HG03558 (cell line): ENCODE results near the gene KCNQ1.

Experiments used
- ATAC-seq: cut with Tn5 transposase; IDR thresholded peaks from one replicate; pipeline ENCODE4 v1.9.1; 2021; ENCODE audit warnings: moderate number of reproducible peaks; ENCODE audit not compliant: unreplicated experiment; ENCODE audit errors: extremely low read depth

Gene KCNQ1

GRCh38 chr11:2775626-2776350 is 331.0 kb downstream of the KCNQ1 start:
- no peak for ATAC-seq

- ATAC-seq: no peak
These were observed 331.7 kb downstream of the KCNQ1 start for GRCh38 chr11:2776351-2777061.

- no peak for ATAC-seq
These were observed 332.6 kb downstream of the KCNQ1 start for GRCh38 chr11:2777386-2777785.

- ATAC-seq: no peak
These were observed 333.2 kb downstream of the KCNQ1 start for GRCh38 chr11:2777871-2778629.

- no peak for ATAC-seq
These were observed 334.1 kb downstream of the KCNQ1 start for GRCh38 chr11:2778630-2779498.

- no peak for ATAC-seq
These were observed 334.7 kb downstream of the KCNQ1 start for GRCh38 chr11:2779499-2779980.

GRCh38 chr11:2779981-2780849 is 335.4 kb downstream of the KCNQ1 start:
- ATAC-seq: no peak

- ATAC-seq: no peak
These were observed 336.1 kb downstream of the KCNQ1 start for GRCh38 chr11:2780850-2781407.

- no peak for ATAC-seq
These were observed 336.8 kb downstream of the KCNQ1 start for GRCh38 chr11:2781408-2782274.

GRCh38 chr11:2782769-2783168 is 338.0 kb downstream of the KCNQ1 start:
- ATAC-seq: no peak

GRCh38 chr11:2783536-2784082 is 338.8 kb downstream of the KCNQ1 start:
- ATAC-seq: no peak

- no peak for ATAC-seq
These were observed 343.0 kb downstream of the KCNQ1 start for GRCh38 chr11:2787816-2788167.

- no peak for ATAC-seq
These were observed 343.6 kb downstream of the KCNQ1 start for GRCh38 chr11:2788168-2789071.

- ATAC-seq: no peak
These were observed 344.5 kb downstream of the KCNQ1 start for GRCh38 chr11:2789331-2789730.

GRCh38 chr11:2789791-2790567 is 345.2 kb downstream of the KCNQ1 start:
- ATAC-seq: no peak

- ATAC-seq: no peak
These were observed 345.7 kb downstream of the KCNQ1 start for GRCh38 chr11:2790568-2790921.
